CD4-positive, CD25-positive, alpha-beta regulatory T cell (primary cell): ENCODE results near the gene CCDC88C. TPM values are rescaled to one million over a fixed set of nuclear protein-coding genes. Genes with fewer than 3 reads are reported as not detected.

Experiments
- ATAC-seq, 2 donors: fragments of 150-1000 bp; cut with Tn5 transposase; one replicate each; pipeline ENCODE4 v1.10.0; 2021; ENCODE audit warnings: low read depth in 2 of 2, moderate number of reproducible peaks in 2 of 2, moderate library complexity in 1 of 2
- DNase-seq, 3 donors: peaks; one replicate each; pipeline versions ENCODE4 v3.0.0 to v3.0.0-alpha.2; 2012 to 2022; ENCODE audit warnings: mixed read lengths in 1 of 3
- H3K27ac ChIP-seq: one replicate; pipeline ENCODE4 v1.7.0; 2013; ENCODE audit warnings: mild to moderate bottlenecking, low read length; ENCODE audit not compliant: insufficient read depth, poor library complexity, severe bottlenecking
- H3K27me3 ChIP-seq: one replicate; pipeline ENCODE4 v1.7.0; 2013; ENCODE audit warnings: low read length; ENCODE audit not compliant: control insufficient read depth, insufficient read depth
- H3K36me3 ChIP-seq: one replicate; pipeline ENCODE4 v1.7.0; 2013; ENCODE audit warnings: mild to moderate bottlenecking, low read length, moderate library complexity; ENCODE audit not compliant: control insufficient read depth, insufficient read depth
- H3K4me1 ChIP-seq: 2 replicates; pipeline ENCODE4 v1.7.0; 2013; ENCODE audit warnings: mild to moderate bottlenecking, low read length; ENCODE audit not compliant: insufficient read depth, control insufficient read depth, poor library complexity, severe bottlenecking
- H3K4me3 ChIP-seq: one replicate; pipeline ENCODE4 v1.7.0; 2013; ENCODE audit warnings: low read depth, mild to moderate bottlenecking, low read length, moderate library complexity
- H3K9me3 ChIP-seq, 2 experiments: 1 replicate in 1 of 2; 2 replicates in 1 of 2; pipeline ENCODE4 v1.7.0; 2013; ENCODE audit warnings: low read length in 2 of 2, mild to moderate bottlenecking in 1 of 2, moderate library complexity in 1 of 2; ENCODE audit not compliant: control insufficient read depth in 2 of 2
- H3K27ac Mint-ChIP-seq, 3 donors: one replicate each; pipeline ENCODE4 v1.8.0; 2020 to 2022; ENCODE audit warnings: mild to moderate bottlenecking in 3 of 3, mixed read lengths in 3 of 3, moderate library complexity in 2 of 3
- H3K27me3 Mint-ChIP-seq: one replicate; pipeline ENCODE4 v1.8.0; 2022; ENCODE audit warnings: mild to moderate bottlenecking, mixed read lengths
- H3K36me3 Mint-ChIP-seq: one replicate; pipeline ENCODE4 v1.8.0; 2020; ENCODE audit warnings: mixed read lengths
- H3K4me1 Mint-ChIP-seq, 4 donors: one replicate each; pipeline ENCODE4 v1.8.0; 2020 to 2022; ENCODE audit warnings: mixed read lengths in 4 of 4, mild to moderate bottlenecking in 1 of 4
- H3K4me3 Mint-ChIP-seq, 4 donors: one replicate each; pipeline ENCODE4 v1.8.0; 2020 to 2022; ENCODE audit warnings: mild to moderate bottlenecking in 4 of 4, mixed read lengths in 4 of 4, moderate library complexity in 3 of 4
- H3K9me3 Mint-ChIP-seq, 7 donors: one replicate each; pipeline ENCODE4 v1.8.0; 2020 to 2022; ENCODE audit warnings: mixed read lengths in 7 of 7, mild to moderate bottlenecking in 3 of 7, moderate library complexity in 2 of 7
- polyA plus RNA-seq, 4 donors: library from polyadenylated mRNA; unstranded; fragments of 300-500 nt; fragmentation: Illumina TruSeq; gene quantifications; one replicate each; pipeline ENCODE4 v1.2.3, GENCODE V29; 2021
- total RNA-seq: library from RNA; stranded (reverse); gene quantifications from one replicate; pipeline ENCODE4 v1.2.3, GENCODE V29; 2022

CCDC88C gene
- total and polyA plus RNA-seq, 5 donors from 2014 or later: 25.9 to 466 (median 31.8) TPM

- peaks cover 12% of the 10 kb centered on the region for H3K36me3 Mint-ChIP-seq
- peaks cover 17 to 97% (median 70%) of the 10 kb centered on the region in 4 donors for H3K4me1 Mint-ChIP-seq
- H3K27ac Mint-ChIP-seq: peak overlapping the region; percentile 92 to 96 (median 93)
- H3K4me3 Mint-ChIP-seq: peak overlapping the region; percentile 5 to 81 (median 72)
- no peaks in the 10 kb centered on the region for H3K9me3 Mint-ChIP-seq
- ATAC-seq: no peak
- no peak for DNase-seq
- H3K27me3 Mint-ChIP-seq: no peaks in the 10 kb centered on the region
- peaks cover 19% of the 10 kb centered on the region for H3K36me3 ChIP-seq
- no peaks in the 10 kb centered on the region for H3K9me3 ChIP-seq
- H3K4me3 ChIP-seq: peak overlapping the region; percentile 64
- H3K27ac ChIP-seq: peak overlapping the region; percentile 96
- H3K4me1 ChIP-seq: peaks cover 99% of the 10 kb centered on the region
- H3K27me3 ChIP-seq: no peaks in the 10 kb centered on the region
These were observed 29.7 kb downstream of the CCDC88C start for GRCh38 chr14:91387951-91388381.

GRCh38 chr14:91387169-91387835, 30.3 kb downstream of the CCDC88C start:
- DNase-seq (no peak), ATAC-seq (no peak)
- Mint-ChIP-seq H3K27me3 (no peaks in the 10 kb centered on the region), H3K4me3 (peak overlapping the region; percentile 5 to 81 (median 68)), H3K9me3 (no peaks in the 10 kb centered on the region), H3K27ac (peak overlapping the region; percentile 92 to 96 (median 93)), H3K4me1 (peaks cover 22 to 97% (median 75%) of the 10 kb centered on the region in 4 donors), H3K36me3 (peaks cover 12% of the 10 kb centered on the region)
- Histone ChIP-seq H3K36me3 (peaks cover 19% of the 10 kb centered on the region), H3K4me1 (peaks cover 99% of the 10 kb centered on the region), H3K9me3 (no peaks in the 10 kb centered on the region), H3K4me3 (peak overlapping the region; percentile 64), H3K27me3 (no peaks in the 10 kb centered on the region), H3K27ac (peak overlapping the region; percentile 96)

- H3K9me3 Mint-ChIP-seq: no peaks in the 10 kb centered on the region
- H3K36me3 Mint-ChIP-seq: peaks cover 20% of the 10 kb centered on the region
- H3K4me1 ChIP-seq: peaks cover 99% of the 10 kb centered on the region
- DNase-seq (no peak), ATAC-seq (no peak)
- H3K4me3 Mint-ChIP-seq: peak overlapping the region in 2 of 4 donors; percentile 33 to 36
- peak overlapping the region; percentile 37 for H3K4me3 ChIP-seq
- H3K4me1 Mint-ChIP-seq: peaks cover 24 to 97% (median 76%) of the 10 kb centered on the region in 4 donors
- no peaks in the 10 kb centered on the region for H3K27me3 Mint-ChIP-seq
- H3K27ac ChIP-seq: peak overlapping the region; percentile 56
- H3K27ac Mint-ChIP-seq: peak overlapping the region; percentile 79 to 92 (median 88)
- no peaks in the 10 kb centered on the region for H3K27me3 ChIP-seq
- no peaks in the 10 kb centered on the region for H3K9me3 ChIP-seq
- peaks cover 20% of the 10 kb centered on the region for H3K36me3 ChIP-seq
These were observed 31.9 kb downstream of the CCDC88C start for GRCh38 chr14:91385697-91386096.

- H3K4me3 Mint-ChIP-seq: peak overlapping the region in 3 of 4 donors; percentile 37 to 76 (median 72)
- H3K9me3 ChIP-seq: no peaks in the 10 kb centered on the region
- no peaks in the 10 kb centered on the region for H3K27me3 ChIP-seq
- peaks cover 23% of the 10 kb centered on the region for H3K36me3 ChIP-seq
- H3K4me3 ChIP-seq: no peak overlapping the region
- H3K4me1 Mint-ChIP-seq: peaks cover 21 to 97% (median 76%) of the 10 kb centered on the region in 4 donors
- DNase-seq: no peak
- H3K27ac Mint-ChIP-seq: peak overlapping the region in 2 of 3 donors; percentile 81 to 83
- H3K36me3 Mint-ChIP-seq: peaks cover 20% of the 10 kb centered on the region
- H3K27me3 Mint-ChIP-seq: no peaks in the 10 kb centered on the region
- peaks cover 99% of the 10 kb centered on the region for H3K4me1 ChIP-seq
- peak overlapping the region; percentile 56 for H3K27ac ChIP-seq
- H3K9me3 Mint-ChIP-seq: no peaks in the 10 kb centered on the region
- ATAC-seq: no peak
These were observed 32.4 kb downstream of the CCDC88C start for GRCh38 chr14:91385224-91385623.

- Mint-ChIP-seq H3K27me3 (no peaks in the 10 kb centered on the region), H3K27ac (peak overlapping the region; percentile 81 to 97 (median 85)), H3K4me1 (peaks cover 21 to 98% (median 79%) of the 10 kb centered on the region in 4 donors), H3K36me3 (peaks cover 20% of the 10 kb centered on the region), H3K4me3 (peak overlapping the region in 2 of 4 donors; percentile 66 to 79), H3K9me3 (no peaks in the 10 kb centered on the region)
- Histone ChIP-seq H3K9me3 (no peaks in the 10 kb centered on the region), H3K36me3 (peaks cover 33% of the 10 kb centered on the region), H3K27ac (peak overlapping the region; percentile 60), H3K4me3 (peak overlapping the region; percentile 5), H3K4me1 (peaks cover 100% of the 10 kb centered on the region), H3K27me3 (no peaks in the 10 kb centered on the region)
- ATAC-seq: no peak
- DNase-seq: no peak
These were observed 34.2 kb downstream of the CCDC88C start for GRCh38 chr14:91383439-91383838.

GRCh38 chr14:91381801-91382670, 35.6 kb downstream of the CCDC88C start:
- Histone ChIP-seq H3K9me3 (no peaks in the 10 kb centered on the region), H3K27ac (peak overlapping the region; percentile 60), H3K4me1 (peaks cover 100% of the 10 kb centered on the region), H3K4me3 (peak overlapping the region; percentile 44), H3K27me3 (no peaks in the 10 kb centered on the region), H3K36me3 (peaks cover 29% of the 10 kb centered on the region)
- Mint-ChIP-seq H3K9me3 (no peaks in the 10 kb centered on the region), H3K4me1 (peaks cover 25 to 98% (median 82%) of the 10 kb centered on the region in 4 donors), H3K4me3 (peak overlapping the region; percentile 59 to 79 (median 68)), H3K27ac (peak overlapping the region; percentile 81 to 97 (median 85)), H3K36me3 (peaks cover 23% of the 10 kb centered on the region), H3K27me3 (no peaks in the 10 kb centered on the region)
- ATAC-seq (no peak), DNase-seq (no peak)

- Histone ChIP-seq H3K27ac (peak overlapping the region; percentile 60), H3K4me1 (peaks cover 99% of the 10 kb centered on the region), H3K36me3 (peaks cover 27% of the 10 kb centered on the region), H3K9me3 (no peaks in the 10 kb centered on the region), H3K27me3 (no peaks in the 10 kb centered on the region), H3K4me3 (peak overlapping the region; percentile 32)
- Mint-ChIP-seq H3K9me3 (no peaks in the 10 kb centered on the region), H3K4me3 (peak overlapping the region; percentile 42 to 79 (median 60)), H3K27me3 (no peaks in the 10 kb centered on the region), H3K36me3 (peaks cover 23% of the 10 kb centered on the region), H3K27ac (peak overlapping the region; percentile 81 to 89 (median 85)), H3K4me1 (peaks cover 24 to 98% (median 83%) of the 10 kb centered on the region in 4 donors)
- DNase-seq (no peak), ATAC-seq (no peak)
These were observed 36.8 kb downstream of the CCDC88C start for GRCh38 chr14:91380610-91381371.
